OCI-LY7 (cell line): ENCODE results near the gene MVK.

Experiments used
- CTCF ChIP-seq: fragments of 200-600 bp; sonication (generic); conservative IDR thresholded peaks from 2 replicates; pipeline ENCODE4 v1.5.1; 2014; ENCODE audit warnings: mild to moderate bottlenecking, antibody characterized with exemption, low read length, moderate library complexity, mixed read lengths
- EZH2phosphoT487 ChIP-seq: fragments of 200-600 bp; sonication (generic); IDR thresholded peaks from 2 replicates; pipeline ENCODE4 v1.6.1; 2018; ENCODE audit warnings: low read depth, borderline replicate concordance, mild to moderate bottlenecking, mixed run types, antibody characterized with exemption, low read length, moderate library complexity, mixed read lengths

GRCh38 chr12:109596418-109597244 lies 23.0 kb downstream of the MVK start:
- TF ChIP-seq CTCF = no peak
- TF ChIP-seq EZH2phosphoT487 = no peak
